Measurements from ENCODE around the gene TTC39B.

TTC39B gene

DNA sequence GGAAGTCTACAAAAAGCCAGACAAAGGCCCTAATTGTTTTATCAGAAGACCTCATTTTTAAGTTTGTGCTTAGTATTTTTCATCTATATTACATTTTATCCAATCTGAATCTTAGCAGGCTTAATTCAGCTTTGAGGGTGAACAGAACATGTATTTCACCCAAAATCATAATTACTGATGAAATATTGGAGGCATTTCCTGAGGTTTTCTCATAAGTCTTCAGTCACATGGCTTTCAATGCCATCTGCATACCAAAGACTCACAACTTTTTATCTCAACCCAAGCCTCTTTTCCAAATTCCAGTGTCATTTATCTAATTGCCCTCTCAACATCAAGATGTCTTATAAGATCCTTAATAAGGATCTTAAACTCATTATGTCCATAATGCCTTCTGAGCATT is 150.8 kb downstream of the TTC39B start:
- DNase-seq, result no peak
- Histone ChIP-seq H3K36me3 (replicated peaks; ENCODE audit: insufficient read depth, low read length) (no peaks in the 10 kb centered on the region), H3K79me2 (ENCODE audit: low read length) (no peaks in the 10 kb centered on the region), H3K9me3 (replicated peaks; ENCODE audit: insufficient read depth, low read length) (no peaks in the 10 kb centered on the region), H3K9ac (ENCODE audit: low read length) (no peak overlapping the region), H3K4me2 (ENCODE audit: low read depth, low read length) (no peak overlapping the region), H3K27ac (ENCODE audit: low read length) (no peak overlapping the region), H3K9me2 (replicated peaks; ENCODE audit: insufficient read depth, low read length) (no peaks in the 10 kb centered on the region), H3K4me3 (ENCODE audit: low read length) (no peak overlapping the region), H3K4me1 (ENCODE audit: low read length) (no peaks in the 10 kb centered on the region), H4K20me1 (ENCODE audit: insufficient read depth, low read length) (no peaks in the 10 kb centered on the region), H3K27me3 (replicated peaks; ENCODE audit: insufficient read depth, low read length) (no peaks in the 10 kb centered on the region), H2AFZ (ENCODE audit: low read length) (no peak overlapping the region), H3F3A (ENCODE audit: insufficient read depth, low read length) (no peaks in the 10 kb centered on the region)
- TF ChIP-seq, protein P1, sequence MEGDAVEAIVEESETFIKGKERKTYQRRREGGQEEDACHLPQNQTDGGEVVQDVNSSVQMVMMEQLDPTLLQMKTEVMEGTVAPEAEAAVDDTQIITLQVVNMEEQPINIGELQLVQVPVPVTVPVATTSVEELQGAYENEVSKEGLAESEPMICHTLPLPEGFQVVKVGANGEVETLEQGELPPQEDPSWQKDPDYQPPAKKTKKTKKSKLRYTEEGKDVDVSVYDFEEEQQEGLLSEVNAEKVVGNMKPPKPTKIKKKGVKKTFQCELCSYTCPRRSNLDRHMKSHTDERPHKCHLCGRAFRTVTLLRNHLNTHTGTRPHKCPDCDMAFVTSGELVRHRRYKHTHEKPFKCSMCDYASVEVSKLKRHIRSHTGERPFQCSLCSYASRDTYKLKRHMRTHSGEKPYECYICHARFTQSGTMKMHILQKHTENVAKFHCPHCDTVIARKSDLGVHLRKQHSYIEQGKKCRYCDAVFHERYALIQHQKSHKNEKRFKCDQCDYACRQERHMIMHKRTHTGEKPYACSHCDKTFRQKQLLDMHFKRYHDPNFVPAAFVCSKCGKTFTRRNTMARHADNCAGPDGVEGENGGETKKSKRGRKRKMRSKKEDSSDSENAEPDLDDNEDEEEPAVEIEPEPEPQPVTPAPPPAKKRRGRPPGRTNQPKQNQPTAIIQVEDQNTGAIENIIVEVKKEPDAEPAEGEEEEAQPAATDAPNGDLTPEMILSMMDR (IDR thresholded peaks at IDR 0.05; ENCODE audit: low read length), result no peak
- no peak for TF ChIP-seq EZH2phosphoT487 (IDR thresholded peaks at IDR 0.05; ENCODE audit: low read length)
- TF ChIP-seq EZH2 (optimal IDR thresholded peaks at IDR 0.05; ENCODE audit: low read depth, low read length), result no peak

DNA sequence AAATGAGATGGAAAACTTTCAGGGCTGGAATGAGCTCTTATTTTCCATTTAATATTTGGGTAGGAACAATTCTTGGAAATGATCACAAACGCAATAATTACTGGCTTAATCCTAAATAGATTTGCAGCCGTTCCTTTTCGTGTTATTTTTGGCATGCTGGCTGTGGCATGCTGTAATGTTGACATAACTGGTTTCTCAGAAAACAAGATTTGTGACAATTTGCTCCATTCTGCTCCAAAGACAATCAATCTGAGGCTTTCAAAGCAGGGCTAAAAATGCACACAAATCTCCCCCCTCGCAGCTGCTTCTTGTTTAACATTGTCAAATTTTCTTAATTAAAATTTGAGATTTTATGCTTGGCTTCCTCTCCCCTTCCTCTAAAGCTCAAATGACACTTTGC is 151.2 kb downstream of the TTC39B start:
- H3K27ac ChIP-seq (ENCODE audit: low read length), result no peak overlapping the region

DNA sequence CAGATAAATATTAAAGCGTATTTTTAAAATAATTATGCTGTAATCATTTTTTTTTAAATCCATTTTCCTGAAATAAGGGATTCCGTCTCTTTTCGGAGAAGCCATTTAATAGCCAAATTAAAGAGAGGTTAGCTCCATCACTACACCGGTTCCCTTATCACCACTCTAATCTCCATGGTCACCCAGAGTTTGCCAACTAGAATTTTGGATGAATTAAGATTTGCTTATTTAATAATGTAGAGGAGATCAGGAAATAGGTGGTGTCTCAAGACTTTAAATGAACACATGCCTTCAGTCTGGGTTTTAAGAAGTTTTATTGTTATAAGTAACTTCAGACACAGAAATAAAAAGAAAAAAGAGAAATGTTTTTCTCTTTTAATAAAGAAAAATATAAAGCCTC is 151.7 kb downstream of the TTC39B start:
- H3K36me3 ChIP-seq (replicated peaks; ENCODE audit: insufficient read depth, low read length), result no peaks in the 10 kb centered on the region
- no peak overlapping the region for H3K4me2 ChIP-seq (ENCODE audit: low read depth, low read length)
- no peaks in the 10 kb centered on the region for H3K79me2 ChIP-seq (ENCODE audit: low read length)
- no peak overlapping the region for H3K9ac ChIP-seq (ENCODE audit: low read length)
- no peak overlapping the region for H3K27ac ChIP-seq (ENCODE audit: low read length)
- TF ChIP-seq EZH2phosphoT487 (IDR thresholded peaks at IDR 0.05; ENCODE audit: low read length) (no peak), EZH2 (optimal IDR thresholded peaks at IDR 0.05; ENCODE audit: low read depth, low read length) (no peak)
- TF ChIP-seq, protein P1 (IDR thresholded peaks at IDR 0.05; ENCODE audit: low read length), result no peak
- H3K9me3 ChIP-seq (replicated peaks; ENCODE audit: insufficient read depth, low read length), result no peaks in the 10 kb centered on the region
- DNase-seq, result no peak
- H3K4me3 ChIP-seq (ENCODE audit: low read length), result no peak overlapping the region
- H3F3A ChIP-seq (ENCODE audit: insufficient read depth, low read length), result no peaks in the 10 kb centered on the region
- H2AFZ ChIP-seq (ENCODE audit: low read length), result no peak overlapping the region
- no peaks in the 10 kb centered on the region for H3K4me1 ChIP-seq (ENCODE audit: low read length)
- H3K27me3 ChIP-seq (replicated peaks; ENCODE audit: insufficient read depth, low read length), result no peaks in the 10 kb centered on the region
- H3K9me2 ChIP-seq (replicated peaks; ENCODE audit: insufficient read depth, low read length), result no peaks in the 10 kb centered on the region
- H4K20me1 ChIP-seq (ENCODE audit: insufficient read depth, low read length), result no peaks in the 10 kb centered on the region

More for the DNA sequence above, 151.2 kb downstream of the TTC39B start:
- TF ChIP-seq, protein P1 (IDR thresholded peaks at IDR 0.05; ENCODE audit: low read length), result no peak
- TF ChIP-seq EZH2phosphoT487 (IDR thresholded peaks at IDR 0.05; ENCODE audit: low read length), result no peak
- no peak for TF ChIP-seq EZH2 (optimal IDR thresholded peaks at IDR 0.05; ENCODE audit: low read depth, low read length)
- H3K4me3 ChIP-seq (ENCODE audit: low read length), result no peak overlapping the region
- no peak overlapping the region for H3K4me2 ChIP-seq (ENCODE audit: low read depth, low read length)
- no peaks in the 10 kb centered on the region for H4K20me1 ChIP-seq (ENCODE audit: insufficient read depth, low read length)
- H3K9ac ChIP-seq (ENCODE audit: low read length), result no peak overlapping the region
- H3K79me2 ChIP-seq (ENCODE audit: low read length), result no peaks in the 10 kb centered on the region
- H3K9me3 ChIP-seq (replicated peaks; ENCODE audit: insufficient read depth, low read length), result no peaks in the 10 kb centered on the region
- H3K36me3 ChIP-seq (replicated peaks; ENCODE audit: insufficient read depth, low read length), result no peaks in the 10 kb centered on the region
- H3K4me1 ChIP-seq (ENCODE audit: low read length), result no peaks in the 10 kb centered on the region
- no peaks in the 10 kb centered on the region for H3F3A ChIP-seq (ENCODE audit: insufficient read depth, low read length)
- H3K9me2 ChIP-seq (replicated peaks; ENCODE audit: insufficient read depth, low read length), result no peaks in the 10 kb centered on the region
- DNase-seq, result no peak
- no peak overlapping the region for H2AFZ ChIP-seq (ENCODE audit: low read length)
- no peaks in the 10 kb centered on the region for H3K27me3 ChIP-seq (replicated peaks; ENCODE audit: insufficient read depth, low read length)

Data from MM.1S (cell line).